HG03095 (cell line): ENCODE results near the gene PRMT2.
"Not testable (repeated sequence)": the region's sequence is repeated elsewhere in the genome, so short reads cannot be mapped to it uniquely, and the experiment has no call there.

Source experiments
- ATAC-seq: cut with Tn5 transposase; IDR thresholded peaks from one replicate; pipeline ENCODE4 v1.9.1; 2021; ENCODE audit warnings: moderate library complexity; ENCODE audit not compliant: unreplicated experiment

The PRMT2 gene

GRCh38 chr21:46617267-46618051 is 18.0 kb upstream of the PRMT2 start:
- no peak for ATAC-seq

GRCh38 chr21:46618738-46619379 is 16.6 kb upstream of the PRMT2 start:
- no peak for ATAC-seq

- ATAC-seq: no peak
These were observed 15.6 kb upstream of the PRMT2 start for GRCh38 chr21:46619846-46620245.

- no peak for ATAC-seq
These were observed 14.6 kb upstream of the PRMT2 start for GRCh38 chr21:46620846-46621245.

- ATAC-seq: no peak
These were observed 13.9 kb upstream of the PRMT2 start for GRCh38 chr21:46621457-46622182.

- no peak for ATAC-seq
These were observed 13.2 kb upstream of the PRMT2 start for GRCh38 chr21:46622226-46622625.

- no peak for ATAC-seq
These were observed 11.4 kb upstream of the PRMT2 start for GRCh38 chr21:46624050-46624449.

- ATAC-seq: no peak
These were observed 9.7 kb upstream of the PRMT2 start for GRCh38 chr21:46625759-46626158.

- no peak for ATAC-seq
These were observed 8.9 kb upstream of the PRMT2 start for GRCh38 chr21:46626536-46626935.

GRCh38 chr21:46626975-46627501 is 8.4 kb upstream of the PRMT2 start:
- no peak for ATAC-seq

- no peak for ATAC-seq
These were observed 7.7 kb upstream of the PRMT2 start for GRCh38 chr21:46627726-46628125.

GRCh38 chr21:46628868-46629267 is 6.6 kb upstream of the PRMT2 start:
- no peak for ATAC-seq

- not testable (repeated sequence) for ATAC-seq
These were observed 4.6 kb upstream of the PRMT2 start for GRCh38 chr21:46630915-46631314.

- no peak for ATAC-seq
These were observed 1.9 kb upstream of the PRMT2 start for GRCh38 chr21:46633566-46633965.

- no peak for ATAC-seq
These were observed 1.0 kb upstream of the PRMT2 start for GRCh38 chr21:46634427-46634826.

GRCh38 chr21:46634966-46635323 is 529 bp upstream of the PRMT2 start:
- peak; percentile 3 for ATAC-seq

- no peak for ATAC-seq
These were observed 673 bp downstream of the PRMT2 start for GRCh38 chr21:46636181-46636512.

- ATAC-seq: no peak
These were observed 1.2 kb downstream of the PRMT2 start for GRCh38 chr21:46636550-46637285.

- no peak for ATAC-seq
These were observed 2.7 kb downstream of the PRMT2 start for GRCh38 chr21:46637952-46638746.
